Bronchial epithelial cell (primary cell): ENCODE data around the gene ZNF750. TPM values are rescaled to one million over a fixed set of nuclear protein-coding genes. Genes with fewer than 3 reads are reported as not detected.

ENCODE experiments used
- DNase-seq: peaks from one replicate; pipeline ENCODE4 v3.0.0-alpha.2; 2010; ENCODE audit warnings: low read depth
- FAIRE-seq: peaks from 2 replicates; lab custom pipeline; 2011; peaks lifted over from hg19 to GRCh38; lab: Jason Lieb, UNC
- H3K27me3 ChIP-seq: 2 replicates; pipeline ENCODE4 v1.5.1; 2011; ENCODE audit warnings: low read length; ENCODE audit not compliant: control insufficient read depth, insufficient read depth
- H3K36me3 ChIP-seq: 2 replicates; pipeline ENCODE4 v1.5.1; 2011; ENCODE audit warnings: low read length; ENCODE audit not compliant: control insufficient read depth, insufficient read depth
- H3K4me3 ChIP-seq: 2 replicates; pipeline ENCODE4 v1.5.1; 2011; ENCODE audit warnings: mild to moderate bottlenecking, low read depth, low read length, control low read depth
- CTCF ChIP-seq: IDR thresholded peaks from 2 replicates; pipeline ENCODE4 v1.5.1; 2011; ENCODE audit warnings: mild to moderate bottlenecking, moderate library complexity, low read length, control low read depth, inconsistent platforms; ENCODE audit not compliant: insufficient read depth, severe bottlenecking
- total RNA-seq: library from RNA; depleted of rRNA; stranded (reverse); fragments of >200 nt; gene quantifications from 2 replicates; pipeline ENCODE4 v1.2.1, GENCODE V29; 2014

Gene ZNF750
- total RNA-seq, 1 donor from 2014 or later = 3.2 TPM

GRCh38 chr17:82802075-82802780, 37.6 kb downstream of the ZNF750 start:
- Histone ChIP-seq H3K27me3 (no peaks in the 10 kb centered on the region), H3K36me3 (peaks cover 6% of the 10 kb centered on the region), H3K4me3 (no peak overlapping the region)
- TF ChIP-seq CTCF = no peak
- DNase-seq (no peak), FAIRE-seq (peak; percentile 72)

GRCh38 chr17:82801377-82801970, 38.3 kb downstream of the ZNF750 start:
- Histone ChIP-seq H3K27me3 (no peaks in the 10 kb centered on the region), H3K4me3 (no peak overlapping the region), H3K36me3 (peaks cover 6% of the 10 kb centered on the region)
- FAIRE-seq (no peak), DNase-seq (no peak)
- no peak for TF ChIP-seq CTCF

DNA sequence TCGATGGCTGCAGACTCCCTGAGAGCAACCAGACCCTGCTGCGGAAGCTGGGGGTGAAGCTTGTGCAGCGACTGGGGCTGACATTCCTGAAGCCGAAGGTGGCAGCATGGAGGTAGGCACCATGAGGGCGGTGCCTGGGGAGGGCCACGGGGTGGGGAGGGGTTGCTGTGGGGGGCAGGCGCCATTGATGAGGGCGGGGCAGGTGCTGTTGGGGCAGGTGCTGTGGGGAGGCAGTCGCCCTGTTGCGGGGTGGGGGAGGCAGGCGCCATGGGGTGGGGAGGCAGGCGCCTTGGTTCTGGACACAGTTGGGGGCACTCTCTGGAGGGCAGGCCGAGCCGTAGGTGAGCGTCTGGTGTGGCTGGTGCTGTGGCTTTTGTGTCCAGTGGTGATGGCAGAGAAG, 38.9 kb downstream of the ZNF750 start:
- DNase-seq (no peak), FAIRE-seq (no peak)
- Histone ChIP-seq H3K4me3 (no peak overlapping the region), H3K27me3 (no peaks in the 10 kb centered on the region), H3K36me3 (peaks cover 5% of the 10 kb centered on the region)
- TF ChIP-seq CTCF = no peak

DNA sequence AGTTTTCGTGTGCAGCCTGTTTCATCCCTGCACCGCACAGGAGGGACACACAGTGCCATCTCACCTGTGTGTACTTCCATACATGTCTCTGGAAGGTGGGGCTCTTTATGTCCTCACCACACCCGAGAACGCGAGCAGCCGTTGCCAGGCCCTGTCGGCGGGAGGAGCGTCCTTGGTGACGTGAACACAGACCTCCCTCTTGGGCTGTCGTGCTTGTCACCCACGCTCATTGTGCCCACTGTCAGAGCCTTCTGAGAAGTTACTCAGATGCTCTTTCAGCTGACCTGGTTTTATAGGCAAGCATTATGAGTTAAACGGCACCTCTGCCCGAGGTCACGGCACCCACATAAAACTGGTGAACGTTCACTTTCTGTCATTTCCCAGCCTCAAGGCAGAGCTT, 40.2 kb downstream of the ZNF750 start:
- FAIRE-seq (no peak), DNase-seq (no peak)
- Histone ChIP-seq H3K36me3 (peaks cover 5% of the 10 kb centered on the region), H3K4me3 (no peak overlapping the region), H3K27me3 (no peaks in the 10 kb centered on the region)
- no peak for TF ChIP-seq CTCF

DNA sequence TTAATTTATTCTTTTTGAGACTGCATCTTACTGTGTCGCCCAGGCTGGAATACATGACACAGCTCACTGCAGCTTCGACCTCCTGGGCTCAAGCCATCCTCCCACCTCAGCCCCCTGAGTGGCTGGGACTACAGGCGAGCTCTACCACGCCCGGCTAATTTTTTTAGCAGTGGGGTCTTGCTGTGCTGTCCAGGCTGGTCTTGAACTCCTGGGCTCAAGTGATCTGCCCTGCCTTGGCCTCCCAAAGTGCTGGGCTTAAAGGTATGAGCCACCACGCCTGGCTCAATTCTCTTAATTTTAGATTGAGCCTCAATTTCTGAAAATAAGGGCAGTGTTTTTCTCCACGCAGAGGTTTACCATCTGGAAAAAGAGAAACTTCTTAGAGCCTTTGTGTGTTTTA, 41.1 kb downstream of the ZNF750 start:
- Histone ChIP-seq H3K36me3 (peaks cover 5% of the 10 kb centered on the region), H3K27me3 (no peaks in the 10 kb centered on the region), H3K4me3 (no peak overlapping the region)
- FAIRE-seq (no peak), DNase-seq (no peak)
- no peak for TF ChIP-seq CTCF
